Measurements from ENCODE around the gene RTN4RL1.

RTN4RL1 gene

DNA sequence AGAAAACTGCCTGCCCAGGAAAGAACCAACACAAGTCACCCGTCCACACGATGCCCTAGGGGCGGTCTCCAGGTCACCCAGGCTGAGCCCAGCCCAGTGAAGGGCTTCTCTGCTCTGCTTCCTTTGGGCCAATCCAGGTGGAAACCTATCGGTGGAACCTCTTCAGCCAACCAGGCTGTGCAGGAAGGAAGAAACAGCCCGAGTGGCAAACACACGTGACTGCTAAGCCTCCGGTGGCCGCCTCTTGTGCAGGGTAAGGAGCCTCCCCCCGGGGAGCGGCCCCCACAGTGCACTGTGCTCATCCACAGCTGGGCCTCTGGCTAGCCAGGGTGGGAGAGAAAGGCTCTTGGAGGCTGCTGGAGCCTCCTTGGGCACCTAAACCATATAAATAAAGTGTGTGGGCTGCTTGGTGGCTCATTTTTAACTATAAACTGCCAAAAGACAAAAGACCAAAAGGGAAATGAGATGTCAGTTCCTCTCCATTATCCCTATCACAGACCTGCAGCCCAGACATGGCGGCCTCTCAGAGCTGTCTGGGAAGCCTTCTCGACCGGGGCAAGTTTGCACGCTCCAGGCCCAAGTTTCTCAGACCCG is 2.4 kb downstream of the RTN4RL1 start:
- Histone ChIP-seq H3K4me2 (ENCODE audit: low read length) (no peak overlapping the region), H3K4me3 (ENCODE audit: low read length) (no peak overlapping the region), H3K4me1 (ENCODE audit: control insufficient read depth, low read length) (peaks cover 10% of the 10 kb centered on the region), H3K9me2 (replicated peaks; ENCODE audit: control insufficient read depth, low read length) (no peaks in the 10 kb centered on the region), H4K20me1 (ENCODE audit: control insufficient read depth, insufficient read depth, low read depth, low read length) (no peaks in the 10 kb centered on the region; the same call in 1 of the 2 replicates), H3K27me3 (ENCODE audit: control insufficient read depth, low read length) (peaks cover 79% of the 10 kb centered on the region), H3K79me2 (ENCODE audit: control insufficient read depth, low read length) (no peaks in the 10 kb centered on the region), H3K9me3 (ENCODE audit: control insufficient read depth, insufficient read depth, low read length) (no peaks in the 10 kb centered on the region), H3K27ac (ENCODE audit: low read depth, low read length) (no peak overlapping the region), H3K36me3 (ENCODE audit: control insufficient read depth, low read length) (no peaks in the 10 kb centered on the region), H3F3A (ENCODE audit: control insufficient read depth, insufficient read depth) (no peaks in the 10 kb centered on the region)
- no peak for TF ChIP-seq EZH2phosphoT487 (IDR thresholded peaks at IDR 0.05; ENCODE audit: borderline replicate concordance, low read length)
- TF ChIP-seq CTCF (IDR thresholded peaks at IDR 0.05; ENCODE audit: low read depth, low read length, poor library complexity, severe bottlenecking) = no peak

- Histone ChIP-seq H3K79me2 (ENCODE audit: control insufficient read depth, low read length) (no peaks in the 10 kb centered on the region), H3K4me2 (ENCODE audit: low read length) (no peak overlapping the region), H3K4me1 (ENCODE audit: control insufficient read depth, low read length) (peaks cover 14% of the 10 kb centered on the region), H3K9me2 (replicated peaks; ENCODE audit: control insufficient read depth, low read length) (no peaks in the 10 kb centered on the region), H4K20me1 (ENCODE audit: control insufficient read depth, insufficient read depth, low read depth, low read length) (no peaks in the 10 kb centered on the region; the same call in 1 of the 2 replicates), H3K9me3 (ENCODE audit: control insufficient read depth, insufficient read depth, low read length) (no peaks in the 10 kb centered on the region), H3K4me3 (ENCODE audit: low read length) (no peak overlapping the region), H3K27me3 (ENCODE audit: control insufficient read depth, low read length) (peaks cover 72% of the 10 kb centered on the region), H3K27ac (ENCODE audit: low read depth, low read length) (no peak overlapping the region), H3F3A (ENCODE audit: control insufficient read depth, insufficient read depth) (no peaks in the 10 kb centered on the region), H3K36me3 (ENCODE audit: control insufficient read depth, low read length) (no peaks in the 10 kb centered on the region)
- TF ChIP-seq CTCF (IDR thresholded peaks at IDR 0.05; ENCODE audit: low read depth, low read length, poor library complexity, severe bottlenecking) = no peak
- no peak for TF ChIP-seq EZH2phosphoT487 (IDR thresholded peaks at IDR 0.05; ENCODE audit: borderline replicate concordance, low read length)
Observed at GRCh38 chr17:2020721-2021120, 4.4 kb downstream of the RTN4RL1 start.

DNA sequence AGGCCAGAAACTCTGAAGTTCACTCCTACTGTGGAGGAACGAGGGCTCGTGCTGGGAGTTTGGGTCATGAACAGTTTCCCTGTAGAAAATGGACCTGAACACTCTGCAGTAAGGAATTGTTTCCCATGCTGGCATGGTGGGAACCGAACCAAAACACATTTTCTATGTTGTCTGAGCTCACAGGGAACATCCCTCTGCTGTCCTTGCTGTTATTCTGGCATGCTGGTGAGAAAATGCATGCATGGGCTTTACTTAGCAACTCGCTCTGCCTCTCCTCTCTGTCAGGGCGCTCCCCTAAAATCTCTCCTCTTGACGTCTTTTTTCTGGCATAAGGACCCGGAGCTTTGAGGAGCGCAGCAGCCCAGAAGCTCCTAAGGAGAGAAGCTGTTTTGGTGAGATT is 5.4 kb downstream of the RTN4RL1 start:
- Histone ChIP-seq H3K79me2 (ENCODE audit: control insufficient read depth, low read length) (no peaks in the 10 kb centered on the region), H3K4me2 (ENCODE audit: low read length) (no peak overlapping the region), H4K20me1 (ENCODE audit: control insufficient read depth, insufficient read depth, low read depth, low read length) (no peaks in the 10 kb centered on the region; the same call in 1 of the 2 replicates), H3K27ac (ENCODE audit: low read depth, low read length) (no peak overlapping the region), H3F3A (ENCODE audit: control insufficient read depth, insufficient read depth) (no peaks in the 10 kb centered on the region), H3K4me3 (ENCODE audit: low read length) (no peak overlapping the region), H3K9me2 (replicated peaks; ENCODE audit: control insufficient read depth, low read length) (no peaks in the 10 kb centered on the region), H3K27me3 (ENCODE audit: control insufficient read depth, low read length) (peaks cover 62% of the 10 kb centered on the region), H3K9me3 (ENCODE audit: control insufficient read depth, insufficient read depth, low read length) (no peaks in the 10 kb centered on the region), H3K36me3 (ENCODE audit: control insufficient read depth, low read length) (no peaks in the 10 kb centered on the region), H3K4me1 (ENCODE audit: control insufficient read depth, low read length) (peaks cover 6% of the 10 kb centered on the region)
- no peak for TF ChIP-seq EZH2phosphoT487 (IDR thresholded peaks at IDR 0.05; ENCODE audit: borderline replicate concordance, low read length)
- TF ChIP-seq CTCF (IDR thresholded peaks at IDR 0.05; ENCODE audit: low read depth, low read length, poor library complexity, severe bottlenecking) = no peak
